Measurements from ENCODE around the gene MTFR2. TPM values are rescaled to one million over a fixed set of nuclear protein-coding genes. Genes with fewer than 3 reads are reported as not detected.

MTFR2 gene
- total RNA-seq, 1 experiment from 2014 or later: 12.6 TPM

DNA sequence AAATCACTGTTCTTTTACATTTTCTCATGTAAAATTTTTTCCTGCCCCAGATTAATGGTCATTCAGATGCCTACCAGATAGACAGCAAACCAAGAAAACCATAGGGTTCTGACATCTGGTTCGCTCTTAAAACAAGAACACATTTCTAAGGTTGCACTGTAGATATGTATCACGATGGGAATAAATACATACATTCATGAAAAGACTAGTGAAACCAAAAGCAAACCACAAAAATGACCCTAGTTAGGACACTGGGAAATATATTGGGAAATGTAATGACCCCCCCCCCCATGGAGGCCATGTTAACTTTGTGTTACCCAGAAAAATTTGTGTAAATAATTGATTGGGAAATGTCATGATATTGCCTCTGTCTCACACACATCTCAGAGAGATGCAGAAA is 37.5 kb downstream of the MTFR2 start:
- no TSS peak for BruUV-seq (replicated peaks)
- CTCF ChIA-PET: interaction anchor here (0.6 kb wide), 1 partner anchor 303 kb away, joined by 3 read pairs; no protein-coding TSS in a partner anchor

DNA sequence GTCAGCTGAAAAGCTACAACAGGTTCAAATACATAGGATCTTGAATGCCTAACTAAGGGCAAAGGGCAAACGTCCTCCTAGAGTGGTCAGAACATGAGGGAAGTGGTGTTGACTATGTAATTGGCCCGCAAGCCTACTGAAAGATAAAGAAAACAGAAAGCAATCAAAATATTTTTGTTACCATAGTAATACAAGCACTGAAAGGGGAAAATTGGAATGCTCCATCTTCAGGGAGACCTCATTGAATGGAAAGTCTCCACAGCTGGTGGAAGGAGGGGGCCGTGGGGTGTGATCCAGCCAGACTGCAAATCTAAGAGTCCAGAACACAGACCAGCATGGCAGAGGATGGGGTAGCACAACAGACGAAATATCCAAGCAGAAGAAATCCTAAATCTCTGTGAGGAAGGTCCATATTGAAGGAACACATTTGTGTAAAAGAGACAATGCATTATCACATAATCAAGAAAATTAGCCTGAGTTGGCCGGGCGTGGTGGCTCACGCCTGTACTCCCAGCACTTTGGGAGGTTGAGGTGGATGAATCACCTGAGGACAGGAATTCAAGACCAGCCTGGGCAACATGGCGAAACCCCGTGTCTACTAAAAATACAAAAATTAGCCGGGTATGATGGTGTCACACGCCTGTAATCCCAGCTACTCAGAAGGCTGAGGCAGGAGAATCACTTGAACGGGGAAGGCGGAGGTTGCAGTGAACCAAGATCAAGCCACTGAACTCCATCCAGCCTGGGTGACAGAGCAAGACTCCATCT is 39.5 kb downstream of the MTFR2 start:
- Histone ChIP-seq H3K4me1 (replicated peaks; ENCODE audit: insufficient read depth) (no peaks in the 10 kb centered on the region), H3K9me3 (ENCODE audit: insufficient read depth, low read depth) (no peaks in the 10 kb centered on the region), H4K20me1 (ENCODE audit: insufficient read depth) (no peaks in the 10 kb centered on the region), H3K4me3 (no peak overlapping the region), H3K4me2 (no peak overlapping the region), H3K79me2 (ENCODE audit: low read depth) (no peaks in the 10 kb centered on the region), H3F3A (ENCODE audit: insufficient read depth, low read depth) (no peaks in the 10 kb centered on the region), H3K9me2 (ENCODE audit: insufficient read depth) (no peaks in the 10 kb centered on the region), H3K36me3 (ENCODE audit: low read depth) (no peaks in the 10 kb centered on the region), H3K27ac (no peak overlapping the region), H3K27me3 (ENCODE audit: insufficient read depth, low read depth) (no peaks in the 10 kb centered on the region), H2AFZ (no peak overlapping the region)
- no peak for DNase-seq
- POLR2A ChIA-PET (ENCODE audit: unreplicated experiment): no interaction called here
- TF ChIP-seq, protein P1, sequence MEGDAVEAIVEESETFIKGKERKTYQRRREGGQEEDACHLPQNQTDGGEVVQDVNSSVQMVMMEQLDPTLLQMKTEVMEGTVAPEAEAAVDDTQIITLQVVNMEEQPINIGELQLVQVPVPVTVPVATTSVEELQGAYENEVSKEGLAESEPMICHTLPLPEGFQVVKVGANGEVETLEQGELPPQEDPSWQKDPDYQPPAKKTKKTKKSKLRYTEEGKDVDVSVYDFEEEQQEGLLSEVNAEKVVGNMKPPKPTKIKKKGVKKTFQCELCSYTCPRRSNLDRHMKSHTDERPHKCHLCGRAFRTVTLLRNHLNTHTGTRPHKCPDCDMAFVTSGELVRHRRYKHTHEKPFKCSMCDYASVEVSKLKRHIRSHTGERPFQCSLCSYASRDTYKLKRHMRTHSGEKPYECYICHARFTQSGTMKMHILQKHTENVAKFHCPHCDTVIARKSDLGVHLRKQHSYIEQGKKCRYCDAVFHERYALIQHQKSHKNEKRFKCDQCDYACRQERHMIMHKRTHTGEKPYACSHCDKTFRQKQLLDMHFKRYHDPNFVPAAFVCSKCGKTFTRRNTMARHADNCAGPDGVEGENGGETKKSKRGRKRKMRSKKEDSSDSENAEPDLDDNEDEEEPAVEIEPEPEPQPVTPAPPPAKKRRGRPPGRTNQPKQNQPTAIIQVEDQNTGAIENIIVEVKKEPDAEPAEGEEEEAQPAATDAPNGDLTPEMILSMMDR (conservative IDR thresholded peaks at IDR 0.05): no peak
- TF ChIP-seq EZH2 (IDR thresholded peaks at IDR 0.05; ENCODE audit: low read depth): no peak
- CTCF ChIA-PET: no interaction called here
- BruUV-seq (replicated peaks): no TSS peak
- intact Hi-C loops (cut with micrococcal nuclease; ENCODE audit: unreplicated experiment): no loop called here

More for the DNA sequence above, 37.5 kb downstream of the MTFR2 start:
- POLR2A ChIA-PET (ENCODE audit: unreplicated experiment): interaction anchor here (0.7 kb wide), 1 partner anchor 109 kb away, joined by 3 read pairs; no protein-coding TSS in a partner anchor
- Histone ChIP-seq H3K27me3 (ENCODE audit: insufficient read depth, low read depth) (no peaks in the 10 kb centered on the region), H3K27ac (no peak overlapping the region), H3K4me2 (no peak overlapping the region), H2AFZ (no peak overlapping the region), H3K36me3 (ENCODE audit: low read depth) (no peaks in the 10 kb centered on the region), H4K20me1 (ENCODE audit: insufficient read depth) (no peaks in the 10 kb centered on the region), H3K4me1 (replicated peaks; ENCODE audit: insufficient read depth) (no peaks in the 10 kb centered on the region), H3F3A (ENCODE audit: insufficient read depth, low read depth) (no peaks in the 10 kb centered on the region), H3K79me2 (ENCODE audit: low read depth) (no peaks in the 10 kb centered on the region), H3K4me3 (no peak overlapping the region), H3K9me2 (ENCODE audit: insufficient read depth) (no peaks in the 10 kb centered on the region), H3K9me3 (ENCODE audit: insufficient read depth, low read depth) (no peaks in the 10 kb centered on the region)
- no peak for DNase-seq
- intact Hi-C loops (cut with micrococcal nuclease; ENCODE audit: unreplicated experiment): no loop called here
- no peak for TF ChIP-seq EZH2 (IDR thresholded peaks at IDR 0.05; ENCODE audit: low read depth)
- TF ChIP-seq, protein P1 (conservative IDR thresholded peaks at IDR 0.05): no peak

DNA sequence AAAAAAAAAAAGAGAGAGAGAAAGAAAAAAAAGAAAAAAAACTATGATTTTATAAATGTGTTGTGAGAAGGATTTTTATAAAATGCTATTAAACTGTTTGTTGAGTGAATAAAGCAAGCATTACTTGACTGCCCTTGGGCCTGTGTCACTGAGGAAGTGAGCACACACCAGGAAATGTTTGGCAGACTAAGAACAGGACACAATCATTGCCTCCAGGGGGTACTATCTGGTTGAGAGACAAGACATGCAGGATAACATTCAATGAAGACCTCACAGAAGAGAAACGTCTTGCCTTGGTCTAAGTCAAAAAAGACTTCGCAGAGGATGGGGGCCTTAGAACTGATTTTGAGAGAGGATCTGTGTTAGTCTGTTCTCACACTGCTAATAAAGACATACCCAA is 40.6 kb downstream of the MTFR2 start:
- H3K36me3 ChIP-seq (ENCODE audit: low read depth): no peaks in the 10 kb centered on the region
- H3K27me3 ChIP-seq (ENCODE audit: insufficient read depth, low read depth): peaks cover 7% of the 10 kb centered on the region
- ChIA-PET CTCF (no interaction called here), POLR2A (ENCODE audit: unreplicated experiment) (no interaction called here)
- DNase-seq: no peak
- no peaks in the 10 kb centered on the region for H4K20me1 ChIP-seq (ENCODE audit: insufficient read depth)
- H3K9me3 ChIP-seq (ENCODE audit: insufficient read depth, low read depth): no peaks in the 10 kb centered on the region
- peak overlapping the region; percentile 8; the same call in 1 of the 2 replicates for H2AFZ ChIP-seq
- no peaks in the 10 kb centered on the region for H3K9me2 ChIP-seq (ENCODE audit: insufficient read depth)
- no peak for TF ChIP-seq EZH2 (IDR thresholded peaks at IDR 0.05; ENCODE audit: low read depth)
- TF ChIP-seq, protein P1 (conservative IDR thresholded peaks at IDR 0.05): no peak
- no peak overlapping the region for H3K4me2 ChIP-seq
- no peak overlapping the region for H3K27ac ChIP-seq
- intact Hi-C loops (cut with micrococcal nuclease; ENCODE audit: unreplicated experiment): no loop called here
- BruUV-seq (replicated peaks): no TSS peak
- no peaks in the 10 kb centered on the region for H3K79me2 ChIP-seq (ENCODE audit: low read depth)
- H3K4me3 ChIP-seq: no peak overlapping the region
- H3F3A ChIP-seq (ENCODE audit: insufficient read depth, low read depth): no peaks in the 10 kb centered on the region
- no peaks in the 10 kb centered on the region for H3K4me1 ChIP-seq (replicated peaks; ENCODE audit: insufficient read depth)

All from PC-9 (cell line).